Transverse colon (tissue), 4 donors: ENCODE measurements around the gene SLC25A25. TPM values are rescaled to one million over a fixed set of nuclear protein-coding genes. Genes with fewer than 3 reads are reported as not detected.
"Not testable (repeated sequence)": the region's sequence is repeated elsewhere in the genome, so short reads cannot be mapped to it uniquely, and the experiment has no call there.

Experiments used
- DNase-seq: peaks from one replicate; pipeline ENCODE4 v3.0.0-alpha.2; 2019
- H3K27ac ChIP-seq, 4 donors: fragments of 200-600 bp; sonication (generic); 2 replicates each; pipeline ENCODE4 v1.5.1; 2016 to 2018; ENCODE audit warnings: inconsistent platforms in 4 of 4
- H3K27me3 ChIP-seq: fragments of 200-600 bp; sonication (generic); 2 replicates; pipeline ENCODE4 v1.5.1; 2017; ENCODE audit warnings: inconsistent platforms
- H3K36me3 ChIP-seq, 4 donors: fragments of 200-600 bp; sonication (generic); 2 replicates each; pipeline ENCODE4 v1.5.1; 2017 to 2019; ENCODE audit warnings: inconsistent platforms in 4 of 4
- H3K4me1 ChIP-seq, 4 donors: fragments of 200-600 bp; sonication (generic); 2 replicates each; pipeline ENCODE4 v1.5.1; 2017 to 2020; ENCODE audit warnings: inconsistent platforms in 4 of 4
- H3K4me3 ChIP-seq, 4 donors: fragments of 200-600 bp; sonication (generic); 1 replicate in 1 of 4; 2 replicates in 3 of 4; pipeline versions ENCODE4 v1.5.1 to v1.6.1; 2017 to 2019; ENCODE audit warnings: inconsistent platforms in 4 of 4
- H3K9me3 ChIP-seq, 2 donors: fragments of 200-600 bp; sonication (generic); 2 replicates each; pipeline ENCODE4 v1.5.1; 2017 to 2019; ENCODE audit warnings: inconsistent platforms in 2 of 2
- CTCF ChIP-seq, 5 experiments: fragments of 200-600 bp in 3 of 5; fragments of 450-650 bp in 2 of 5; sonication (generic) in 3 of 5; IDR thresholded peaks; 1 replicate in 2 of 5; 2 replicates in 3 of 5; pipeline ENCODE4 v1.5.1; 2016 to 2017; ENCODE audit warnings: antibody characterized with exemption in 5 of 5, inconsistent platforms in 3 of 5, mild to moderate bottlenecking in 2 of 5, moderate library complexity in 1 of 5
- EP300 ChIP-seq: sonication (generic); formaldehyde crosslinking; IDR thresholded peaks from one replicate; pipeline ENCODE4 v1.6.1; 2017; ENCODE audit warnings: antibody characterized with exemption, low read depth
- POLR2A ChIP-seq: fragments of 450-650 bp; IDR thresholded peaks from one replicate; pipeline ENCODE4 v1.6.1; 2016; ENCODE audit warnings: antibody characterized with exemption, mild to moderate bottlenecking, moderate library complexity
- POLR2AphosphoS5 ChIP-seq, 3 donors: sonication (generic); formaldehyde crosslinking; IDR thresholded peaks; one replicate each; pipeline ENCODE4 v1.6.1; 2016; ENCODE audit warnings: antibody characterized with exemption in 3 of 3
- WGBS, 2 donors: methylation state at CpG; one replicate each; pipeline ENCODE4 v1.1.5; 2018; ENCODE audit warnings: low coverage in 1 of 2; 5-methylcytosine and 5-hydroxymethylcytosine counted together
- in situ Hi-C, 4 donors: fragments of 200-750 bp; cut with MboI; loops; one replicate each; pipeline versions ENCODE4 v1.15.0 to v1.15.1; 2017; ENCODE audit warnings: low sequenced_read_pairs in 3 of 4, low pct_ligation_motif_present in 1 of 4, low pct_unique_long_range_greater_than_20kb in 1 of 4
- intact Hi-C: fragments of 100-400 bp; cut with DNase I; formaldehyde crosslinking; loops from one replicate; pipeline ENCODE4 v1.15.1; 2023; ENCODE audit warnings: low total_unique reads
- total RNA-seq, 4 donors: library from RNA; depleted of rRNA; stranded (reverse); fragments of >200 nt; gene quantifications; one replicate each; pipeline ENCODE4 v1.1.0, GENCODE V29; 2016

The SLC25A25 gene
- total RNA-seq, 4 donors from 2014 or later, result 25.5 to 35.5 (median 32.5) TPM

GRCh38 chr9:128027705-128028104 is 40.3 kb upstream of the SLC25A25 start:
- no peak overlapping the region for H3K4me3 ChIP-seq
- DNase-seq, result no peak
- intact Hi-C loops (no loop called here), in situ Hi-C loops (loop anchor here in 1 of 4 donors (25.0 kb wide), 1 partner anchor 110 kb away; the partner anchor contains the start of genes LCN2 and PTGES2)
- TF ChIP-seq POLR2A (no peak), CTCF (IDR thresholded peaks at IDR 0.05) (no peak), EP300 (no peak), POLR2AphosphoS5 (IDR thresholded peaks at IDR 0.05) (no peak)
- peaks cover 0 to 8% (median 0%) of the 10 kb centered on the region in 4 donors for H3K4me1 ChIP-seq
- no peaks in the 10 kb centered on the region for H3K36me3 ChIP-seq
- 86 to 89% methylated on average over 2 to 4 of the region's 4 CpGs for WGBS, 2 donors
- H3K27me3 ChIP-seq, result no peaks in the 10 kb centered on the region
- H3K27ac ChIP-seq, result peak overlapping the region; percentile 24 to 71 (median 44)
- H3K9me3 ChIP-seq, result no peaks in the 10 kb centered on the region

DNA sequence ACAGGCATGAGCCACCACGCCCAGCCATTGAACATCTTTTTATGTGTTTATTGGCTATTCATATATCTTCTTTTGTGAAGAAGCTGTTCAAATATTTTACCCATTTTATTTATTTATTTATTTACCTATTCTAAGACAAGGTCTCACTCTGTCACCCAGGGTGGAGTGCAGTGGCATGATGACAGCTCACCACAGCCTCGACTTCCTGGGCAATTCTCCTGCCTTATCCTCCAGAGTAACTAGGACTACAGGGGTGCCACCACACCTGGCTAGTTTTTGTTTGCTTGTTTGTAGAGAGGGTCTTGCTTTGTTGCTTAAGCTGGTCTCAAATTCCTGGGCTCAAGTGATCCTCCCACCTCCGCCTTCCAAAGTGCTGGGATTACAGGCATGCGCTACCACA is 34.4 kb upstream of the SLC25A25 start:
- peak; percentile 39 for DNase-seq
- Histone ChIP-seq H3K9me3 (no peaks in the 10 kb centered on the region), H3K27me3 (no peaks in the 10 kb centered on the region), H3K36me3 (no peaks in the 10 kb centered on the region), H3K4me3 (no peak overlapping the region), H3K4me1 (peaks cover 0 to 27% (median 7%) of the 10 kb centered on the region in 4 donors), H3K27ac (peak overlapping the region; percentile 1 to 51 (median 16))
- intact Hi-C loops, result loop anchor here (10.0 kb wide), 1 partner anchor 81 kb away; no protein-coding TSS in a partner anchor
- 70 to 79% methylated on average over 4 of the region's 4 CpGs for WGBS, 2 donors
- TF ChIP-seq POLR2A (no peak), CTCF (IDR thresholded peaks at IDR 0.05) (no peak), EP300 (no peak), POLR2AphosphoS5 (IDR thresholded peaks at IDR 0.05) (no peak)
- in situ Hi-C loops, result loop anchor here in 3 of 4 donors (5.0 to 25.0 kb wide), 3 partner anchors 86 to 104 kb away; partner anchors contain the start of genes LCN2 (in 1 of the 3) and PTGES2 (in 1 of the 3)

- intact Hi-C loops (loop anchor here (1.0 to 10.0 kb wide), 2 partner anchors 80 to 92 kb away; no protein-coding TSS in a partner anchor), in situ Hi-C loops (loop anchor here (5.0 to 25.0 kb wide), 3 partner anchors 88 to 102 kb away; partner anchors contain the start of genes LCN2 (in 1 of the 4) and PTGES2 (in 1 of the 4))
- no peaks in the 10 kb centered on the region for H3K36me3 ChIP-seq
- H3K27ac ChIP-seq, result peak overlapping the region in 2 of 4 donors; percentile 18 to 25
- H3K9me3 ChIP-seq, result no peaks in the 10 kb centered on the region
- DNase-seq, result peak; percentile 75
- WGBS, 2 donors, result 17% methylated on average over 6 of the region's 8 CpGs; no CpG with 5 or more reads in 1 of the 2 donors
- H3K27me3 ChIP-seq, result no peaks in the 10 kb centered on the region
- no peak overlapping the region for H3K4me3 ChIP-seq
- peaks cover 0 to 27% (median 7%) of the 10 kb centered on the region in 4 donors for H3K4me1 ChIP-seq
- TF ChIP-seq POLR2AphosphoS5 (IDR thresholded peaks at IDR 0.05) (peak in 1 of 3 donors; percentile 19), CTCF (IDR thresholded peaks at IDR 0.05) (peak; percentile 88 to 98 (median 92)), EP300 (no peak)
Measured at GRCh38 chr9:128034821-128035652, 33.0 kb upstream of the SLC25A25 start.

DNA sequence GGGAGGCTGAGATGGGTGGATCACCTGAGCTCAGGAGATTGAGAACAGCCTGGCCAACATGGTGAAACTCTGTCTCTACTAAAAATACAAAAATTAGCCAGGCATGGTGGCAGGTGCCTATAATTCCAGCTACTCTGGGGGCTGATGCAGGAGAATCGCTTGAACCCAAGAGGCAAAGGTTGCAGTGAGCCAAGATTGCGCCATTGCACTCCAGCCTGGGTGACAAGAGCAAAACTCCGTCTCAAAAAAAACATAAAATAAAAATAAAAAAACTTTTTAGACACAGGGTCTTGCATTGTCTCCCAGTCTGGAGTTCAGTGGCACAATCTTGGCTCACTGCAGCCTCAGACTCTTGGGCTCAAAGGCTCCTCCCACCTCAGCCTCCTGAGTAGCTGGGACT is 31.5 kb upstream of the SLC25A25 start:
- H3K27me3 ChIP-seq, H3K36me3 ChIP-seq, H3K9me3 ChIP-seq, H3K4me3 ChIP-seq, H3K27ac ChIP-seq, DNase-seq: not testable (repeated sequence)
- intact Hi-C loops (loop anchor here (10.0 kb wide), 1 partner anchor 78 kb away; no protein-coding TSS in a partner anchor), in situ Hi-C loops (loop anchor here in 3 of 4 donors (5.0 to 25.0 kb wide), 3 partner anchors 89 to 101 kb away; partner anchors contain the start of genes LCN2 (in 1 of the 3) and PTGES2 (in 1 of the 3))
- peaks cover 0 to 23% (median 7%) of the 10 kb centered on the region in 4 donors for H3K4me1 ChIP-seq
- WGBS, 2 donors, result 63 to 92% methylated on average over 3 of the region's 3 CpGs

- H3K27me3 ChIP-seq, H3K27ac ChIP-seq, H3K36me3 ChIP-seq, H3K9me3 ChIP-seq, H3K4me1 ChIP-seq, H3K4me3 ChIP-seq, DNase-seq: not testable (repeated sequence)
- 51 to 56% methylated on average over 3 of the region's 3 CpGs for WGBS, 2 donors
- in situ Hi-C loops (loop anchor here in 1 of 4 donors (25.0 kb wide), 1 partner anchor 97 kb away; the partner anchor contains the start of genes LCN2 and PTGES2), intact Hi-C loops (loop anchor here (10.0 kb wide), 1 partner anchor 56 kb away; the partner anchor contains the start of gene EEIG1)
Measured at GRCh38 chr9:128040783-128041182, 27.2 kb upstream of the SLC25A25 start.
